Right ventricle myocardium inferior (tissue), 1 donor: Measurements from ENCODE around the gene RXRB. TPM values are rescaled to one million over a fixed set of nuclear protein-coding genes. Genes with fewer than 3 reads are reported as not detected.

ENCODE experiments used
- ATAC-seq: fragments of 200-7000 bp; cut with Tn5 transposase; one replicate; pipeline ENCODE4 v1.9.1; 2020; ENCODE audit warnings: mild to moderate bottlenecking, moderate library complexity
- DNase-seq: peaks from one replicate; pipeline ENCODE4 v3.0.0; 2021; ENCODE audit errors: missing footprints
- intact Hi-C: fragments of 100-400 bp; cut with DNase I; formaldehyde crosslinking; loops from one replicate; pipeline ENCODE4 v1.11.0; 2022
- total RNA-seq: library from RNA; stranded (reverse); fragmentation: NEBNext Ultra II Directional; extraction: Animal tissue kit (Norgen Biotek cat#: 25700); gene quantifications from one replicate; pipeline ENCODE4 v1.2.1, GENCODE V29; 2021
- donor health status: DM: no; HTN: yes; CAD: no; lungs with severe emphysema.

RXRB gene
- total RNA-seq, 1 donor from 2014 or later, result 39.3 TPM

DNA sequence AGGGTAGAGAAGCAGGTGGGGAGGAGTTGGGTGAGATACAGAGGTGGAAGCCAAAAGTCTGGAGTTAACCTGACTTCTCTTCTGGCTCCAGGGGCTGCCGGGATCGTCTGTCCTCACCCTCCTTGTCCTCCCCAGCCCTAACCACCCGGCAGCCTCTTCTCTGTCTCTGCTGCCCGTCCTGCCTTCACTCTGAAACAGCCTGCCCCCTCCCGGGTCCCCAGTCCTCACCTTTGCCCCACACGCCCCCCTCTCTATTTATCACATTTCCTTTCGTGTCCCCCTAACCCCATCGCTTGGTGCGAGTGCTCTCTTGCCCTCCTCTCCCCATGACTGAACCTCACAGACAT lies 13.5 kb upstream of the RXRB start:
- no peak for ATAC-seq
- intact Hi-C loops, result no loop called here
- no peak for DNase-seq

DNA sequence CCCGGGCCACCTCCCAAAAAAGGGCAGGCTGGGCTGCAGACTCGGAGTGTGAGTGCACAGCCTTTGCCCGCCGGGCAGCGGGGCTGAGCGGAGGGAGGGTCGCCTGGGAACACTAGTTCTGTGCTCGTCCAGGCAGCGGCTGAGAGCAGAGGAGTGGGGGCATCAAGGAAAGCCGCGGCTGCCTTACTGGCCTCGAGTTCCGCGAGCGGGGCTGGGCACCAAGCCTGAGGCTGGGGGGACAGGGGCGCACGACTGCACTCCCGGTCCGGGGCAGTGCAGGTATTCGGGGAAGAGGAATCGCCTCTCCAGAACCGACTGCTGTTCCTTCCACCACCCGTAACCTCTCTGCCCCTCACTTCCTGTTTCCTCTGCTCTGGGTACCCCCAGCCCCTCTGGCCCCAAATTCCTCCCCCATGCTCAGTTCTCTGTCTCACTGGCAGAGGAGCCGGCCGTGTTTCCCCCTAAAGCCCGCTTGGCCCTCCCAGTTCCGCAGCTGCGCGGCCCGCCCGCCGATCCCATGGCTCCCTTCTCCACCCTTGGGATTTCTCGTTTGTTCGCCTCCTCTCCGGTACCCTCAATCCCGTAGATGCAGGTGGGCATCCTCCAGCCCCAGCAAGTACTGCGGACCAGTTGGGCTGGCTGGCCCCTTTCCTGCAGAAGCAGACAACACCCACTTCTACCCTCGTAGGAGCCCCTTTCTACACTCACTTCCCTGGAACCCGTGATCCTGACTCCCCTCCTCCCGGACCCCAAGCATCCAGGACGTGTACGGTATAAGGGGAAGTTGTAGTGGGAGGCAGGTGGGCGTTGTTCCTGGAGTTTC lies 12.9 kb upstream of the RXRB start:
- ATAC-seq (peak; percentile 49), DNase-seq (peak; percentile 65)
- intact Hi-C loops, result no loop called here

GRCh38 chr6:33212857-33213165 lies 12.3 kb upstream of the RXRB start:
- DNase-seq, result no peak
- no peak for ATAC-seq
- intact Hi-C loops, result no loop called here

- intact Hi-C loops, result no loop called here
- ATAC-seq, result no peak
- DNase-seq, result no peak
Measured at GRCh38 chr6:33211666-33212422, 11.4 kb upstream of the RXRB start.

- intact Hi-C loops, result no loop called here
- ATAC-seq, result no peak
- DNase-seq, result no peak
Measured at GRCh38 chr6:33211136-33211535, 10.7 kb upstream of the RXRB start.

DNA sequence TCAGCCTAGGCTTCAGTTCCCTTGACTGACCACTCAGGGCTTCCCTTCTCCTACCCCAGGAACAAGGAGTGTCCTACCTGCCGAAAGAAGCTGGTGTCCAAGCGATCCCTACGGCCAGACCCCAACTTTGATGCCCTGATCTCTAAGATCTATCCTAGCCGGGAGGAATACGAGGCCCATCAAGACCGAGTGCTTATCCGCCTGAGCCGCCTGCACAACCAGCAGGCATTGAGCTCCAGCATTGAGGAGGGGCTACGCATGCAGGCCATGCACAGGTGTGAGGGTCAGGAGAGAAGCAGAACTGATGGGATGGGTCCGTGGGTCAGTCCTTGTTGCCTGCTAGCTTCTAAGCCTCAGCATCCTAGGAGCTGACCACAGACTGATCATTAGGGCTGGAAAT lies 9.4 kb upstream of the RXRB start:
- ATAC-seq (no peak), DNase-seq (no peak)
- intact Hi-C loops, result loop anchor here (2.0 to 10.0 kb wide), 2 partner anchors 39 to 1015 kb away; partner anchors contain the start of genes GPSM3 and PBX2

DNA sequence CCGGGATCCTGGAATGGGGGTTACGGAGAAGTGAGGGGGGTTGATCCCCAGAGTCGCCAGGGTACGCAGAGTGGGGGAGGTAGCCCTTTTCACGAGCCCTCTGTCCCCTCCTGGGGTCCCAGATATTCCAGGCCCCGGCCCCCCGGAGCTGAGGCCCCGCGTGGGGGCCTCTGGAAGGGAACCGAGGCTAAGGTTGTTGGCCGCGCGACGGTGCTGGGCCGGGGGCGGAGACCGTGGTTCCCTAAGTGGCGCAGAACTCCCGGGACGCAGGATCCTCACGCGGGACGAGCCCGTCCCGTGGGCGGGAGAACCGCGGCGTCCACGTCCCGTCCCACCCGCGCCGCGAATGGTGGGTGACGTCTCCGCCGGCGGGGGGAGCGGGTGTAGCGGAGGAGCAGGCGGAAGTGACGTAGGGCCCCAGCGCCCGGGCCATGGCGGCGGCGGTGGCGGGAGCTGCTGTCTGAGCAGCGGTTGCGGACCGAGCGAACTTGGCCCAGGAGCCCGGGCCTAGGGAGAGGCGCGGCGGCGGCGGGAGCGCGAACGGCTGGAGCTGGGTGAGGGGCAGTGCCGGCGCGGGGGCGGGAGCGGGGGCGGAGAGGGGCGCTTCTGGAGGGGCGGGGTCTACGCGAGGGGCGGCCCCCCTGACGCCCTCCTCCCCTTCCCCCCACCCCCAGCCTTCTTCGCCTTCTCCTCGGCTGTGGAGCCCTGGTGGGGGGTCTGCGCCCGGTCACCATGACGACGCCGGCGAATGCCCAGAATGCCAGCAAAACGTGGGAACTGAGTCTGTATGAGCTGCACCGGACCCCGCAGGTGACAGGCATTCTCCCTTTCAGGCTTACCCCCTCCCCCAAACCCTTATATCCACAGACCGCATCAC lies 7.9 kb upstream of the RXRB start, which contains the start of gene RING1:
RING1 (plus strand) TSS at position 410 of the 877 bp plus-strand sequence; CDS start at position 733, 323 bp downstream.
- ATAC-seq, result peak; percentile 84
- intact Hi-C loops, result loop anchor here (2.0 to 10.0 kb wide), 2 partner anchors 40 to 1014 kb away; partner anchors contain the start of genes GPSM3 and PBX2
- DNase-seq, result peak; percentile 97

DNA sequence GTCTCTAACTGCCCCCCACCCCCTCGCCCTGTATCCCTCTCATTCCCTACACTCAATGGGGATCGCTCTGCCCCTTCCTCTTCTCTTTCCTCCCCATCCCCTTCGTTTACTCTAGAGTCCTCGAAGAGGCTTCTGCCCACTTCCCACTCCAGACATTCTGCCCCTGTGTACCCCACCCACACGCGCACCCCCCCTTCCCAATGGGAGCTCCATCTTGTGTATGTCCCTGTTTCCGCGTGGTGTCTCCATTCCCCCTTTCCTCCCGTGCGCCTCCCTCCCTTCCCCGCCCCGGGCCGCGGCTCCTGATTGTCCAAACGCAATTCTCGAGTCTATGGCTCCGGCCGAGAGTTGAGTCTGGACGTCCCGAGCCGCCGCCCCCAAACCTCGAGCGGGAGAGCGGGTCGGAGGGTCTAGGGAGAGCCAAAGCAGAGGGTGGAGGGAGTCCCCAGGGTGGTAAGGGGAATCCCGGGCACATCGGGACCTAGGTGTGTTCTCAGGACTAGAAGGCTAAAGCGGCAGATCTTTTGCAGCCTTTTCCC lies 7.2 kb upstream of the RXRB start:
- ATAC-seq (peak; percentile 26), DNase-seq (no peak)
- intact Hi-C loops, result loop anchor here (2.0 to 10.0 kb wide), 2 partner anchors 41 to 1013 kb away; partner anchors contain the start of genes GPSM3 and PBX2

GRCh38 chr6:33206864-33207551 lies 6.5 kb upstream of the RXRB start:
- DNase-seq (no peak), ATAC-seq (no peak)
- intact Hi-C loops, result loop anchor here (10.0 kb wide), 1 partner anchor 1012 kb away; the partner anchor contains the start of genes GPSM3 and PBX2

DNA sequence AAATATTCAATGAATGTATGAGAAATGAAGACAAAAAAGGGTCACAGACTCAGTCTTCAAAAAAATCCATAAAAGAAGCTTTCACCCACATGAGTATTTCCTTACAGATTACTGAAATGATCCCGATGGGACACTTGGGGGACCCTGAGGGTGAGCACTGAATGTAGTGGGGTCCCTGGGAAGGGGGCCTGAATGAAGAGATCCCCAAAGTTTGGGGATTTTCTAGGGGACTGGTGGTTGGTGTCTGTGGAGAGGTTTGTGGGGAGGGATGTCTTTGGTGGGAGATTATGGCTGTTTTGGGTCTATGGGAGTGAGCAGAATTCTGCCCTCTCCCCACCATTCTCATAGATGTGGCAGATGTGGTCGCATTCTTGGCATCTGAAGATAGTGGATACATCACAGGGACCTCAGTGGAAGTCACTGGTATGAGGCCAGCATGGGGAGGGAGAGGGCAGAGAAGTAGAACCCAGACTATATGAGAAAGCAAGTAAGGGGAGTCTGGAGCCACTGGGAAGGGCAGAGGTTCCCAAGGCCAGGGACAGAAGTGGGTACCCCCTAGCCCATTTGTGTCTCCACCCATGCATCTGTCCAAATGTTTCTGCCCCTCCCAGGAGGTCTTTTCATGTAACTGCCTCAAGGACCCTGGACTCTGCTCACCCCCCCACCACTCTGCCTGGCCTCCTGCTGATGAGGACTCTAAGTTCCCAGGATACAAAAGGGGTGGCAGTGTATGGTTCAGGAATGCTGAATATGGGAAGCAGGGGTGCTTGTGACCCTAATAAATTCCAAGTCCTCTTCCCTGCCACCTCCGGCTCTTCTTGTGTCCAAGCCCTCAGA lies 5.8 kb upstream of the RXRB start:
- DNase-seq (no peak), ATAC-seq (no peak)
- intact Hi-C loops, result loop anchor here (10.0 kb wide), 1 partner anchor 1011 kb away; the partner anchor contains the start of genes GPSM3 and PBX2

DNA sequence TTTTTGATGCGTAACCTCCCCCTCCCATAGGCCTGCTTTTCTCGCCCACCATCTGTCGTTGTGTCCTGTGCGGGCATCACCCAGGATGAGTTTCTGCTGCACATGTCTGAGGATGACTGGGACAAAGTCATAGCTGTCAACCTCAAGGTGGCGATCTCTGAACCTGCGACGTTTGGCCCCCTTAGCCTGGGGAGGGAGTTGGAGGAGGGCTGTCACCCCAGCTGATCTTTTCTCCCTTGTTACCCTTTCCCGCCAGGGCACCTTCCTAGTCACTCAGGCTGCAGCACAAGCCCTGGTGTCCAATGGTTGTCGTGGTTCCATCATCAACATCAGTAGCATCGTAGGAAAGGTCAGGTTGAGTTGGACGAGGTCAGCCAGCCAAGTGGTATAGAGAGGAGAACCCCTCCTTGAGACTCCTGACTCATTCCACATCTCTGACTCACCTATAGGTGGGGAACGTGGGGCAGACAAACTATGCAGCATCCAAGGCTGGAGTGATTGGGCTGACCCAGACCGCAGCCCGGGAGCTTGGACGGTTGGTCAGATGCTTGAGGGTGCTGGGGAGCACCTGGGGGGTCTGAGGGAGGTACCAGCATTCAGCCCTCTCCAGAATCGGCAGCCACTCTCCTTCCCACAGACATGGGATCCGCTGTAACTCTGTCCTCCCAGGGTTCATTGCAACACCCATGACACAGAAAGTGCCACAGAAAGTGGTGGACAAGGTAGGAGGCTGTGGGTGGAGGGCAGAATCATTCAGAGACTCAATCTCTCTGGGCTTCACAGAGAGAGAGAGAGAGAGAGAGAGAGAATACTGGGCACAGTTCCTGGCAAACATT lies 4.9 kb upstream of the RXRB start:
- DNase-seq, result no peak
- ATAC-seq, result no peak
- intact Hi-C loops, result loop anchor here (10.0 kb wide), 1 partner anchor 1011 kb away; the partner anchor contains the start of genes GPSM3 and PBX2

- intact Hi-C loops, result loop anchor here (5.0 to 10.0 kb wide), 2 partner anchors 232 to 1010 kb away; partner anchors contain the start of genes GPSM3 and PBX2
- DNase-seq (peak; percentile 98), ATAC-seq (peak; percentile 73)
Measured at GRCh38 chr6:33204415-33205190, 4.1 kb upstream of the RXRB start, which contains the start of gene HSD17B8. HSD17B8 (plus strand) TSS chr6:33204655; CDS start chr6:33204669, 14 bp downstream.

DNA sequence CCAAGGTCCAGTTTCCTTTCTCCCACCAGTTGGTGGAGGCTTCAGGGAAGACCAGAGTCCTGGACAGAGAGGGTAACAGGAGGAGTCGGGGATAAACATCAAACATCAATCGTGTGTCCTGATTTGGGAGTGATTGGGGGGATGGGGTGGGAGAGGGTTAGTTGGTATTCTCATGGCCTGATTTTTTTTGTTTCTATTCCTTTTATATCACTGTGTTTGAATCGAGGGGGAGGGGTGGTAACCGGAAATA lies 3.6 kb upstream of the RXRB start:
- DNase-seq (no peak), ATAC-seq (no peak)
- intact Hi-C loops, result loop anchor here (5.0 to 10.0 kb wide), 2 partner anchors 232 to 1009 kb away; partner anchors contain the start of genes GPSM3 and PBX2

DNA sequence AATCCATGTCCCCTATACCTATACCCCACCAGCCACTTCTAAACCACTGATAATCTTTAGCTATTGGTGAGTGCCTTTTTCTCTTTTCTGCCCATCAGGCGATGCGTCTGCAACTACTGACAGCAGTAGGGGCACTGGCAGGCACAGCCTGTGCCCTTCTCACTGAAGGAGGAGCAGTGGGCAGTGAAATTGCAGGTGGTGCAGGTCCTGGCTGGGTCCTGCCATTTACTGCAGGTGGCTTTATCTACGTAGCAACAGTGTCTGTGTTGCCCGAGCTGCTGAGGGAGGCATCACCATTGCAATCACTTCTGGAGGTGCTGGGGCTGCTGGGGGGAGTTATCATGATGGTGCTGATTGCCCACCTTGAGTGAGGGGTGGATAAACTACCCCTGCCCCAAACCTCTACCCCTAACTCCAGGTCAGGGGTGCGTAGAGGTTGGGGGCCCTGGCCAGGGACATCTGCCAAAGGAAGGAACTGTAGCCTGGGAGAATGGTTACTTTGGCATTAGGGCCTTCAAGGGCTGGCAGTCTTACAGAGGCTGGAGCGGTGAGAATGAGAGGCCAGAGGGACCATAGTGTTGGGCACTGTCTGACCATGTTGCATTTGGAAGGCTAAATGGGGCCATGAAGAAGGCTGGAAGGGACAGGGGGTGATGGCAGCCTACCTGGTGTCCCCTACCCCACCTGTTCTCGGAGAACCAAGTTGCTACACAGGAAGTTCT lies 3.1 kb upstream of the RXRB start:
- DNase-seq (no peak), ATAC-seq (no peak)
- intact Hi-C loops, result loop anchor here (5.0 to 10.0 kb wide), 2 partner anchors 231 to 1009 kb away; partner anchors contain the start of genes GPSM3 and PBX2

- intact Hi-C loops, result loop anchor here (5.0 to 10.0 kb wide), 2 partner anchors 230 to 1008 kb away; partner anchors contain the start of genes GPSM3 and PBX2
- ATAC-seq, result no peak
- no peak for DNase-seq
Measured at GRCh38 chr6:33202799-33203198, 2.3 kb upstream of the RXRB start.
